H7 (cell line): ENCODE measurements around the gene AUNIP. TPM values are rescaled to one million over a fixed set of nuclear protein-coding genes. Genes with fewer than 3 reads are reported as not detected.

Experiments used
- DNase-seq: peaks from one replicate; pipeline ENCODE4 v3.0.0; 2012
- H3K27me3 ChIP-seq: 2 replicates; pipeline ENCODE4 v1.6.0; 2011; ENCODE audit warnings: mild to moderate bottlenecking, low read length; ENCODE audit not compliant: control insufficient read depth, insufficient read depth
- H3K36me3 ChIP-seq: replicated peaks from 2 replicates; pipeline ENCODE4 v1.5.1; 2011; ENCODE audit warnings: low read length; ENCODE audit not compliant: control insufficient read depth, insufficient read depth
- H3K4me3 ChIP-seq: 2 replicates; pipeline ENCODE4 v1.5.1; 2011; ENCODE audit warnings: low read depth, mild to moderate bottlenecking, control low read depth, low read length, moderate library complexity; ENCODE audit not compliant: insufficient read depth
- total RNA-seq: library from RNA; depleted of rRNA; stranded (reverse); fragments of >200 nt; shearing (Covaris generic); gene quantifications from 2 replicates; pipeline ENCODE4 v1.2.3, GENCODE V29; 2014; rRNA removed

The AUNIP gene
- 38.9 and 42.2 TPM in 2 replicates for total RNA-seq

DNA sequence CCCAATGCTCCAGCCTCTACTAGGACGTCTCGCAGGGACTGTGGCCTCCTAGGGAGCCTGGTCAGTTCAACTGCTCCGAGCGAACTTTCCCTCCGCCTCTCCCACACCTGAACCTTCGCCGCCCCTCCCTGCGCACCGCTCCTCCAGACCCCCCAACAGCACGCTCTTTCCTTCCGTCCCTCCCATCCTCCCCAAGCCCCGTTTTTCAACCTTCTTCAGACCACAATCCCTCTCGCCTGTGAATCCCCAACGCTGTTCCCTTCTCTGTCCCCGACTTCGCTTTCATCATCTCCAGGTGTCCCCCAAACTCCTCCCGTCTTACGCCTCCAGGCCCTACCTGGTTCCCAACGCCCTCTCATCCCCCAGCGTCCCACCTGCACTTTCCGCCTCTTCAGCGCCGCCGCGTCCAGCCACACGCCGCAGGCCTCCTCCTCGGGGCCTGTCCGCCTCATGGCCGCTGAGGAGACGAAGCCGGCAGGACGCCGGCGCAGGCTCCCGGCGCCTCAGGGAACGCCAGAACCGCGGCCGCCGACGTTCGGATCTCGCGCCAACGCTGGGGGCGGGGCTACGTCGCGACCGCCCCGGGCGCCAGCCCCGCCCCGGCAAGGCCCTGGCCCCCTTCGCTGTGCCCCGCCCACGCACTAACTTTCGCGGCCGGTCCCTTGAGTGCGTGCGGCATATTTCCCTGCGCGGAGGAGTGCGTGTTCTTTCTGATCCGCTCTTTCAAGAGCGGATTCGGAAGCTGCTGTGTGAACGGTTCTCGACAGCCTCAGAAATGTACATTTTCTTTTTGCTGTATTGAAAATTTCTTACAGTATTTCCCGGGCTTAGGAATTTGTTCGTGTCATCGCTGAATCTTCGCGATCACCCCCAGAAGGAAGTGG, at the start of gene AUNIP:
TSS of gene AUNIP (minus strand) at position 552 of the 884 bp plus-strand sequence. CDS start at position 452, 100 bp downstream.
- peak within 1 kb of the TSS; percentile 53 for H3K4me3 ChIP-seq
- H3K36me3 ChIP-seq: no peaks in the 10 kb centered on the region; the same call in 1 of the 2 replicates
- no peaks in the 10 kb centered on the region for H3K27me3 ChIP-seq
- peak; percentile 98 for DNase-seq

GRCh38 chr1:25909040-25909439, 49.8 kb upstream of the AUNIP start:
- Histone ChIP-seq H3K27me3 (no peaks in the 10 kb centered on the region; the same call in 1 of the 2 replicates), H3K36me3 (no peaks in the 10 kb centered on the region), H3K4me3 (no peak overlapping the region)
- DNase-seq: no peak

- no peak overlapping the region for H3K4me3 ChIP-seq
- H3K27me3 ChIP-seq: no peaks in the 10 kb centered on the region; the same call in 1 of the 2 replicates
- peaks cover 3% of the 10 kb centered on the region for H3K36me3 ChIP-seq
- DNase-seq: no peak
Observed at GRCh38 chr1:25908161-25908560, 48.9 kb upstream of the AUNIP start.

GRCh38 chr1:25907601-25908000, 48.3 kb upstream of the AUNIP start:
- DNase-seq: no peak
- no peaks in the 10 kb centered on the region; the same call in 1 of the 2 replicates for H3K27me3 ChIP-seq

GRCh38 chr1:25906644-25907300, 47.5 kb upstream of the AUNIP start:
- peak overlapping the region; percentile 90 for H3K4me3 ChIP-seq
- H3K27me3 ChIP-seq: no peaks in the 10 kb centered on the region; the same call in 1 of the 2 replicates
- DNase-seq: peak; percentile 67
- peaks cover 10% of the 10 kb centered on the region for H3K36me3 ChIP-seq

More at GRCh38 chr1:25907601-25908000, 48.3 kb upstream of the AUNIP start:
- H3K4me3 ChIP-seq: no peak overlapping the region
- peaks cover 6% of the 10 kb centered on the region for H3K36me3 ChIP-seq

GRCh38 chr1:25905680-25906643, 46.7 kb upstream of the AUNIP start, which contains the start of gene STMN1:
TSS of gene STMN1 (minus strand) at chr1:25906419. CDS start at chr1:25904676, 1,743 bp downstream.
- DNase-seq: peak; percentile 98
- Histone ChIP-seq H3K36me3 (peaks cover 15% of the 10 kb centered on the region), H3K4me3 (peak within 1 kb of the TSS; percentile 90), H3K27me3 (no peaks in the 10 kb centered on the region; the same call in 1 of the 2 replicates)

GRCh38 chr1:25904943-25905679, 45.9 kb upstream of the AUNIP start:
- peak; percentile 97 for DNase-seq
- H3K4me3 ChIP-seq: peak overlapping the region; percentile 90
- peaks cover 21% of the 10 kb centered on the region for H3K36me3 ChIP-seq
- no peaks in the 10 kb centered on the region; the same call in 1 of the 2 replicates for H3K27me3 ChIP-seq

DNA sequence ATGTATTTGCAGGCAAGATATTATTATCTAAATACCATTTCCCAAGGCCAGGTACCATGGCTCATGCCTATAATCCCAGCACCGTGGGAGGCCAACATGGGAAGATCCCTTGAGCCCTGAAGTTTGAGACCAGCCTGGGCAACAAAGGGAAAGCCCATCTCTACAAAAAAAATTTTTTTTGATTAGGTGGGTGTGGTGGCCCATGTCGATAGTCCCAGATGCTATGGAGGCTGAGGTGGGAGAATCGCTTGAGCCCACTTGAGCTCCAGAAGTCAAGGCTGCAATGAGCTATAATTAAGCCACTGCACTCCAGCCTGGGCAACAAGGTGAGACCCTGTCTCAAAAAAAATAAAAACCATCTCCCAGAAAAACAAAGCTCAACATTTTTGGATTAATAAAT, 44.7 kb upstream of the AUNIP start:
- H3K4me3 ChIP-seq: no peak overlapping the region
- DNase-seq: no peak
- H3K36me3 ChIP-seq: peaks cover 26% of the 10 kb centered on the region
- H3K27me3 ChIP-seq: no peaks in the 10 kb centered on the region; the same call in 1 of the 2 replicates

- no peak overlapping the region for H3K4me3 ChIP-seq
Observed at GRCh38 chr1:25902462-25902861, 43.2 kb upstream of the AUNIP start.

DNA sequence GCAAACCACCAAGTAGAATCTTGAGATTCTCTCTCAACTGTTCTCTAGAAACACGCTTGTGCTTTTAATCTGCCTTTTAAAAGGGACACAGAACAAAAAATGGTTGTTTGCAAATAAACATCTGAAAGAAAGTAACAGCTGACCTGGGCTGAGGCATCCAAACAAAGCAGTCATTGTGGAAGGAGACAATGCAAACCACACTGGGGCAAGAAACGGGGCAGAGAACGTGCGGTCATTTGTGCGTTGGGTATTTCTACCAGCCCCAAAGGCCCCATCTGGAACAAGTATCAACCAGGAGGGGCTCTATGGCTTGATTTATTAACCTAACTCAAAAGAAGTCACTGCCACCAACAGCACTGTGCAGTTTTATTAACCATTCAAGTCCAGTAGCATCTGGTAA, 41.0 kb upstream of the AUNIP start:
- no peaks in the 10 kb centered on the region for H3K27me3 ChIP-seq
- no peak overlapping the region for H3K4me3 ChIP-seq
- H3K36me3 ChIP-seq: peaks cover 26% of the 10 kb centered on the region
- no peak for DNase-seq

More at GRCh38 chr1:25902462-25902861, 43.2 kb upstream of the AUNIP start:
- DNase-seq: no peak
- Histone ChIP-seq H3K27me3 (no peaks in the 10 kb centered on the region; the same call in 1 of the 2 replicates), H3K36me3 (peaks cover 26% of the 10 kb centered on the region)

DNA sequence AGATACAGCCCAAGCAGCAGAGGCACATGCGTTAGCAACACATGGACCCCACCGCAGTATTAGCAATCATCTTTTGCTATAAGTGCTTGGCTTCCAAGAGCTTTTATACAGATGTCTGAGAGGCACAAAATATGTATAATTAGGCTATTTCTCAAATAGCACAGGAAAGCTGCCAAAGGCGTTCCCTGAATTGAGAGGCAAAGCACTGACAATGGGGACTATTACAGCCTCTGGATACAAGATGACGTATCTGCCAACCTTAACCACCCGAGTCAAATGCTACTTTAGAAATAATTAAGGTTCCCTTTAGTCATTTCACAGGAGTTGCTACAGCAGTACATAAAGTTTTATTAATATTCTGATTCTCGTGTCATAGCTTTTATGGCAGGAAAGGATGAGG, 40.5 kb upstream of the AUNIP start:
- no peak for DNase-seq
- no peak overlapping the region for H3K4me3 ChIP-seq
- peaks cover 26% of the 10 kb centered on the region for H3K36me3 ChIP-seq
- no peaks in the 10 kb centered on the region for H3K27me3 ChIP-seq

- no peak for DNase-seq
- no peaks in the 10 kb centered on the region for H3K27me3 ChIP-seq
- peaks cover 25% of the 10 kb centered on the region for H3K36me3 ChIP-seq
Observed at GRCh38 chr1:25898223-25899015, 39.2 kb upstream of the AUNIP start.

GRCh38 chr1:25897754-25898153, 38.5 kb upstream of the AUNIP start:
- no peak overlapping the region for H3K4me3 ChIP-seq
- H3K36me3 ChIP-seq: peaks cover 21% of the 10 kb centered on the region

More at GRCh38 chr1:25898223-25899015, 39.2 kb upstream of the AUNIP start:
- H3K4me3 ChIP-seq: no peak overlapping the region

More at GRCh38 chr1:25897754-25898153, 38.5 kb upstream of the AUNIP start:
- no peaks in the 10 kb centered on the region for H3K27me3 ChIP-seq
- DNase-seq: no peak
